GM23248 (cell line): Measurements from ENCODE around the gene KATNAL1.

Experiments used
- EZH2 ChIP-seq: fragments of 200-600 bp; sonication (generic); IDR thresholded peaks from 2 replicates; pipeline ENCODE4 v1.6.1; 2018; ENCODE audit warnings: antibody characterized with exemption, mild to moderate bottlenecking; ENCODE audit not compliant: insufficient read depth, poor library complexity, severe bottlenecking
- EZH2phosphoT487 ChIP-seq: fragments of 200-600 bp; sonication (generic); IDR thresholded peaks from 2 replicates; pipeline ENCODE4 v1.6.1; 2018; ENCODE audit warnings: antibody characterized with exemption, moderate library complexity, mild to moderate bottlenecking, low read depth; ENCODE audit not compliant: insufficient read depth

DNA sequence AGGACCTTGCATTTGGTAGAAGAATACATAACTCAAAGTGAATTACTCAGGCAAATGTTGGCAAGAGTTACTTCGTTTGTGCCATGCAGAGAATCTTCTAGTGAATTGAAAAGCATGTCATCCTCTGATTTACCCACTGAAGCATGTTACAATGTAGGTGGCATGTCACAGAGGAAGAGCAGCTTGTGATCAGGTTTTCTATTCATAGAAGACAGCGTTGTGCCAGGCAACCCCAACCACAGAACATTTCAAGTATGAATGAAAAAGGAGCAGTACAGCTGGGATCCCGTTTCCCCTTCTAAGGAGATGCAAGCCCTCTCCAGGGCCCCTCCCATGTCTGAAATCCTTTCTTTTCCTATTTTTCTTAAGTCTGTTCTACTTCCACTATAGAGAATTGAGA, 6.0 kb upstream of the KATNAL1 start:
- TF ChIP-seq EZH2 (no peak), EZH2phosphoT487 (no peak)
